ENCODE results near the gene FGFR3. TPM values are rescaled to one million over a fixed set of nuclear protein-coding genes. Genes with fewer than 3 reads are reported as not detected.

The FGFR3 gene
- total RNA-seq, 1 donor from 2014 or later: 34.2 TPM

GRCh38 chr4:1770791-1771231 is 22.3 kb upstream of the FGFR3 start:
- Histone ChIP-seq H3K4me1 (peaks cover 39% of the 10 kb centered on the region), H3K36me3 (no peaks in the 10 kb centered on the region), H3K27me3 (ENCODE audit: low read depth) (peaks cover 27% of the 10 kb centered on the region), H3K9me3 (no peaks in the 10 kb centered on the region), H3K4me3 (no peak overlapping the region), H3K27ac (no peak overlapping the region)
- intact Hi-C loops (cut with DNase I): no loop called here
- DNase-seq: no peak
- no peak for ATAC-seq
- TF ChIP-seq CTCF (IDR thresholded peaks at IDR 0.05): no peak

- no peak for TF ChIP-seq CTCF (IDR thresholded peaks at IDR 0.05)
- H3K9me3 ChIP-seq: no peaks in the 10 kb centered on the region
- H3K27ac ChIP-seq: no peak overlapping the region
- no peak overlapping the region for H3K4me3 ChIP-seq
- no peak for ATAC-seq
- no peaks in the 10 kb centered on the region for H3K36me3 ChIP-seq
- H3K4me1 ChIP-seq: peaks cover 30% of the 10 kb centered on the region
- peaks cover 23% of the 10 kb centered on the region for H3K27me3 ChIP-seq (ENCODE audit: low read depth)
- intact Hi-C loops (cut with DNase I): no loop called here
- no peak for DNase-seq
Measured at GRCh38 chr4:1771555-1772305, 21.4 kb upstream of the FGFR3 start.

GRCh38 chr4:1772853-1773538 is 20.1 kb upstream of the FGFR3 start:
- ATAC-seq: no peak
- Histone ChIP-seq H3K4me1 (peaks cover 32% of the 10 kb centered on the region), H3K27me3 (ENCODE audit: low read depth) (peaks cover 18% of the 10 kb centered on the region), H3K36me3 (no peaks in the 10 kb centered on the region), H3K4me3 (no peak overlapping the region), H3K9me3 (no peaks in the 10 kb centered on the region), H3K27ac (no peak overlapping the region)
- intact Hi-C loops (cut with DNase I): no loop called here
- TF ChIP-seq CTCF (IDR thresholded peaks at IDR 0.05): no peak
- no peak for DNase-seq

GRCh38 chr4:1773754-1774153 is 19.3 kb upstream of the FGFR3 start:
- no peak overlapping the region for H3K27ac ChIP-seq

More at GRCh38 chr4:1773754-1774153, 19.3 kb upstream of the FGFR3 start:
- H3K27me3 ChIP-seq (ENCODE audit: low read depth): peaks cover 18% of the 10 kb centered on the region
- H3K4me1 ChIP-seq: peaks cover 32% of the 10 kb centered on the region
- ATAC-seq (no peak), DNase-seq (no peak)
- no peaks in the 10 kb centered on the region for H3K9me3 ChIP-seq
- no peak for TF ChIP-seq CTCF (IDR thresholded peaks at IDR 0.05)
- no peaks in the 10 kb centered on the region for H3K36me3 ChIP-seq
- intact Hi-C loops (cut with DNase I): no loop called here
- H3K4me3 ChIP-seq: no peak overlapping the region

Measured in lower lobe of right lung (tissue), 2 donors.